Upper lobe of right lung (tissue), 1 donor: Measurements from ENCODE around the gene ANKS3. TPM values are rescaled to one million over a fixed set of nuclear protein-coding genes. Genes with fewer than 3 reads are reported as not detected.

ENCODE experiments used
- ATAC-seq: fragments of 200-7000 bp; cut with Tn5 transposase; one replicate; pipeline ENCODE4 v1.9.1; 2020; ENCODE audit warnings: mild to moderate bottlenecking, moderate library complexity
- DNase-seq: peaks from one replicate; pipeline ENCODE4 v3.0.0-alpha.2; 2020
- H3K27ac ChIP-seq: fragments of 200-600 bp; one replicate; pipeline ENCODE4 v1.8.0; 2022
- H3K27me3 ChIP-seq: fragments of 200-600 bp; one replicate; pipeline ENCODE4 v1.8.0; 2022; ENCODE audit warnings: mild to moderate bottlenecking
- H3K36me3 ChIP-seq: fragments of 200-600 bp; one replicate; pipeline ENCODE4 v1.8.0; 2022
- H3K4me1 ChIP-seq: fragments of 200-600 bp; one replicate; pipeline ENCODE4 v1.8.0; 2022
- H3K4me3 ChIP-seq: fragments of 200-600 bp; one replicate; pipeline ENCODE4 v1.8.0; 2022; ENCODE audit warnings: mild to moderate bottlenecking
- H3K9me3 ChIP-seq: fragments of 200-600 bp; one replicate; pipeline ENCODE4 v1.8.0; 2022
- intact Hi-C: fragments of 100-400 bp; cut with DNase I; formaldehyde crosslinking; loops from one replicate; pipeline ENCODE4 v1.11.0; 2022
- total RNA-seq: library from RNA; stranded (reverse); fragmentation: NEBNext Ultra II Directional; extraction: Animal tissue kit (Norgen Biotek cat#: 25700); gene quantifications from one replicate; pipeline ENCODE4 v1.2.1, GENCODE V29; 2021
- TF ChIP-seq, protein P1 (sequence below): fragments of 200-600 bp; IDR thresholded peaks from one replicate; pipeline ENCODE4 v1.8.0; 2022; ENCODE audit warnings: antibody characterized with exemption
- donor health status: DM: no; HTN: yes; CAD: no; lungs with severe emphysema.

ANKS3 gene
- total RNA-seq, 1 donor from 2014 or later, result 20.6 TPM

DNA sequence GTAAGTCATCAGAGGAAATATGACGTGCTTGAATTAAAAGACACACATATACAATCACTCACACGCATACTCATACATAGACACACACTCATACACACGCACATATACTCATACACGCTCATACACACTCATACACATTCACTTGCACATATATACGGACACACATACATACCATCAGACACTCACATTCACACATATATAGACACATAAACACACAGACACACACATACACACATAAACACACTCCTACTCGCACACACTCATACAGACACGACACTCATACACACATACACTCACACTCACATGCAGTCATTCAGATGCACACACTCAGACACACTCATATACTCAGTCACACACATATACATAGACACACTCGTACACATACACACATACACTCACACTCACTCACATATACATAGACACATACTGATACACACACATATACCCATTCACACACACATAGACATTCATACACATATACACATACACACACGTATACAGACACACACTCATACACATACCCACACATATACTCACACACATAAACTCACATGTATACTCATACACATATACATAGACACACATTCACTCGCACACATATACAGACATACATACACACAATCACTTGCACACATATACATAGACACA is 65.6 kb downstream of the ANKS3 start:
- DNase-seq, result no peak
- ATAC-seq, result no peak
- intact Hi-C loops, result no loop called here

DNA sequence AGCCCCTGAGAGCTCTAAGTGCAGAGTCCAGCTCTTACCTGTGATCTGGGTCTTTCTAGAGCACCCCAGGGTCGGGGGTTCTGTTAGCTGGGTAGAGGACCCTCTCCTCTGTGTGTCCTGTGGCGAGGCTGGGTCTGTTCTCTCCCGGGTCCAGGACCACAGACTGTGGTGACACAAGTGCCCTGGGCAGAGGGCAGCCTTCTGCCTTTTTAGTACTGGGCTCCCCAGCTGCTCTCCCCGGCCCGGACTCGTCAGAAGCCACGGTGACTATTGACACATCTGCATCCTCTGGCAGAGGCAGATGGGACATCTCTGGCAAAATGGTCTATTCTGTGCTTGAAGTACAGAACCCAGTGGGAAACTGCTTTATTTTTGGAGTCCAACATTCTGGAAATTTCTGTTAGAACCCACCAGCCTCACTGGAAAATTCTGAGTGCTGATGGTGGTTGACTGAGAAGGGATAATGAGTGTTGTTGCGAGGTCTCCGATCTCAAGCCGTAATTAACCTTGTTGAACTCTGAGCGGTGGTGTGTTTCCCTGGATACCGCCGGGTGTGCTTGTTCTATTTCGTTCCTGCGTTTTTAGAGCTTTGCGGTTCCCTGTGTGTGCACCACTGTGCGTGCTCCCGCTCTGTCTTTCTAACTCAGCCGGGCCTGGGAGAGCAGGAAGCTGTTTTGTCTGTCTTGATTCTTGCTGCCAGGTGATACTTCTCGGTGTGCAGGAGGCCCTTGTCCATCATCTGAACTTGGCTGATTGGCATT is 66.7 kb downstream of the ANKS3 start:
- H3K27me3 ChIP-seq, result no peaks in the 10 kb centered on the region
- TF ChIP-seq, protein P1, sequence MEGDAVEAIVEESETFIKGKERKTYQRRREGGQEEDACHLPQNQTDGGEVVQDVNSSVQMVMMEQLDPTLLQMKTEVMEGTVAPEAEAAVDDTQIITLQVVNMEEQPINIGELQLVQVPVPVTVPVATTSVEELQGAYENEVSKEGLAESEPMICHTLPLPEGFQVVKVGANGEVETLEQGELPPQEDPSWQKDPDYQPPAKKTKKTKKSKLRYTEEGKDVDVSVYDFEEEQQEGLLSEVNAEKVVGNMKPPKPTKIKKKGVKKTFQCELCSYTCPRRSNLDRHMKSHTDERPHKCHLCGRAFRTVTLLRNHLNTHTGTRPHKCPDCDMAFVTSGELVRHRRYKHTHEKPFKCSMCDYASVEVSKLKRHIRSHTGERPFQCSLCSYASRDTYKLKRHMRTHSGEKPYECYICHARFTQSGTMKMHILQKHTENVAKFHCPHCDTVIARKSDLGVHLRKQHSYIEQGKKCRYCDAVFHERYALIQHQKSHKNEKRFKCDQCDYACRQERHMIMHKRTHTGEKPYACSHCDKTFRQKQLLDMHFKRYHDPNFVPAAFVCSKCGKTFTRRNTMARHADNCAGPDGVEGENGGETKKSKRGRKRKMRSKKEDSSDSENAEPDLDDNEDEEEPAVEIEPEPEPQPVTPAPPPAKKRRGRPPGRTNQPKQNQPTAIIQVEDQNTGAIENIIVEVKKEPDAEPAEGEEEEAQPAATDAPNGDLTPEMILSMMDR, result no peak
- peaks cover 65% of the 10 kb centered on the region for H3K36me3 ChIP-seq
- H3K9me3 ChIP-seq, result no peaks in the 10 kb centered on the region
- H3K27ac ChIP-seq, result no peak overlapping the region
- peaks cover 29% of the 10 kb centered on the region for H3K4me1 ChIP-seq
- H3K4me3 ChIP-seq, result no peak overlapping the region
- intact Hi-C loops, result no loop called here
- ATAC-seq (no peak), DNase-seq (no peak)

More for the DNA sequence above, 65.6 kb downstream of the ANKS3 start:
- H3K4me1 ChIP-seq, result peaks cover 25% of the 10 kb centered on the region
- no peak overlapping the region for H3K4me3 ChIP-seq
- peaks cover 71% of the 10 kb centered on the region for H3K36me3 ChIP-seq
- H3K27me3 ChIP-seq, result no peaks in the 10 kb centered on the region
- no peak overlapping the region for H3K27ac ChIP-seq
- TF ChIP-seq, protein P1, result no peak
- no peaks in the 10 kb centered on the region for H3K9me3 ChIP-seq

DNA sequence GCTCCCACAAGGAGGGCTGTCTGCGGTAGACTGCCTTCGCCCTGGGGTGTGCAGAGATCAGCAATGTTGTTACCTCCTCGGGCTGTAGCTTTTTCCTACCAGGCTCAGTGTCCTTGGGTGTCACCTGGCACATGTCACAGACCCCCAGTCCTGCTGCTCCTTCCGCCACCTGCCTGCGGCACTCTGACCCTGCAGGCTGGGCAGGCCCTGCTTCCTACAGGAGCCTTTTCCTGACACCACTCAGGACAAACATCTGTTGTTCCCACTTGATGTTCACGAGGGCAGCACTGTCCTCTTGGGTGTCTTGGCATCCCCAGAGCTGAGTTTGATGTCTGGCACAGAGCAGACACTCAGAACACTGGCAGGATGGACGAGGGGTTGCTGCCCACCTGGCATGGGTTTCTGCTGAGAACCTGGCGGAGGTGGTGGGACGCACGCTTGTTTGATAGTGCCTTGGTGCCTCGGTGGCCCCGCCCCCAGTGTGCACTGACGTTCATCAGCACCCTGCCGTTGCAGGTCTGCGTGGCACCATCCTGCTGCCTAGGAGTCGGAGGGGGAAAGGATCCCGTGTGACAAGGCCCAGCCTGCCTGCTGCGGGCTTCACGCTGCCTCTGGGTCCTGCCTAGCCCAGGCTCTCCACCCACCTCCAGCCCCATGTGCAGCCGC is 67.4 kb downstream of the ANKS3 start:
- ATAC-seq, result no peak
- intact Hi-C loops, result no loop called here
- H3K4me1 ChIP-seq, result peaks cover 29% of the 10 kb centered on the region
- H3K9me3 ChIP-seq, result no peaks in the 10 kb centered on the region
- no peak overlapping the region for H3K4me3 ChIP-seq
- H3K36me3 ChIP-seq, result peaks cover 62% of the 10 kb centered on the region
- H3K27ac ChIP-seq, result no peak overlapping the region
- no peaks in the 10 kb centered on the region for H3K27me3 ChIP-seq
- TF ChIP-seq, protein P1, result no peak
- DNase-seq, result no peak

DNA sequence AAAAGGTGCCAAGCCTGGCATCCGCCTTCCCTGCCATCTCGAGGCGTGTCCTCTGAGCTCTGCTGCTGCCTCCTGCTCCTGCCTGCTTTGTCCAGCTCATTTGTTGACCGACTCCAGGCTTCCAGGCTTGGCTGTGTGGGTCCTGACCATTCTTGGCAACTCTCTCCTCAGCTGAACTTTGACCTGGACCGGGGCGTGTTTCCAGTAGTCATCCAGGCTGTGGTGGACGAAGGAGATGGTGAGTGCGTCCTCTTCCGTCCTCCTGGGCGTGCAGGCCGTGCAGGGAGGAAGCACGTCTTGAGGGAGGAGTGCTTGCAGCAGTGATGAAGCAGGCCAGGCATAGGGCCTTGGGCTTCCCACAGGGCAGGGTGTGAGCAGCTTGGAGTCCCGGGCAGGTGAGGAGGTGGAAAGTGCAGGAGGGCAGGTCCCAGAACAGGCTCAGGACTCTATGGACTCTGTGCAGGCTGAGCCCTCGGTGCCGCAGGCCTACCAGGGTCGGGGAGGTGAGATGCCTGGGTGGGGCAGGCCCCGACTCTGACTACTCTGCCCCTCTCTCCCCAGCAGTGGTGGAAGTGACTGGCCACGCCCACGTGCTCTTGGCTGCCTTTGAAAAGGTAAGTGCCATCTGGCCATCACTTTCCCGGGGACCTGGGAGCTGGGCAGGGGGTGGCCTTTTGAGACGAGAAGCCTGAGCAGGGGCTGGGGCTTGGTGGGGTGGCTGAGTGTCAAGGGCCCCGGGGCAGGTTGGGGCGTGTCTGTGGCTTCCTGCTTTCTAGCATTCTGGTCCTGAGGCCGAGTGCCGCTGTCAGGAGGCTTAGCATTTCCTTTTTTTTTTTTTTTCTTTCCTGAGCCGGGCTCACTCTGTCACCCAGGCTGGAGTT is 69.3 kb downstream of the ANKS3 start:
- intact Hi-C loops, result no loop called here
- Histone ChIP-seq H3K4me1 (peaks cover 48% of the 10 kb centered on the region), H3K9me3 (no peaks in the 10 kb centered on the region), H3K4me3 (no peak overlapping the region), H3K27me3 (no peaks in the 10 kb centered on the region), H3K36me3 (peaks cover 44% of the 10 kb centered on the region), H3K27ac (peak overlapping the region; percentile 76)
- DNase-seq, result peak; percentile 81
- TF ChIP-seq, protein P1, result no peak
- peak; percentile 43 for ATAC-seq

DNA sequence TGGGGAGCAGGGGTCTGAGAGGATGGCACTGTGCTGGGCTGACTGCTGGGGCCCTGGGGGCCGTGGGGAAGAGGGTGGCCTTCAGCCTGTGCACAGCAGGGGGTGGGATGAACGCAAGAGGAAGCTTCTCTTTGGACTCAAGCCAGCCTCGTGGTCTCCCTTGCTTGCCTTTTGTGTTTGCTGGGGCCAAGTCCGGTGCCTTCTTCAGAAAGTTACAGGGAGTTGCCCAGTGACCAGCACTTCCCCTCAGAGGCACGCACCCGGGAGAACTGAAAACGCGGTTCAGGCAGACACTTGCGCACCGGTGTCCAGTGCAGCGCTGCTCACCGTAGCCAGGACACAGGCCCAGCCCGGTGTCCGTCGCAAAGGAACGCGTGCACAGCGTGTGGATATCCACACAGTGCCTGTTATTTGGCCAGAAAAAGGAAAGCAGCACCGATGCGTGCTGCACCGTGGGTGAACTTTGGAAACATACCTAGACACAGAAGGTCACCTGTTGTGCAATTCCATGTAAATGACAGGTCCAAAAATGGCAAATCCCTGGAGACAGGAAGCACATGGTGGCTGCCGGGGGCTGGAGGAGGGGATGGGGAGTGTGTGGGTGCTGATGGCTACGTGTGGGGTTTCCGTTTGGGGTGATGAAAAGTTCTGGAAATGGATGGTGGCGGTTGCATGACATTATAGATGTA is 70.2 kb downstream of the ANKS3 start:
- Histone ChIP-seq H3K4me3 (no peak overlapping the region), H3K4me1 (peaks cover 49% of the 10 kb centered on the region), H3K36me3 (peaks cover 38% of the 10 kb centered on the region), H3K27ac (peak overlapping the region; percentile 76), H3K27me3 (no peaks in the 10 kb centered on the region), H3K9me3 (no peaks in the 10 kb centered on the region)
- ATAC-seq (peak; percentile 64), DNase-seq (peak; percentile 77)
- intact Hi-C loops, result no loop called here
- TF ChIP-seq, protein P1, result no peak
